SK-N-SH (cell line): ENCODE measurements around the gene C10orf62. TPM values are rescaled to one million over a fixed set of nuclear protein-coding genes. Genes with fewer than 3 reads are reported as not detected.

Source experiments
- FOSL2 ChIP-seq: IDR thresholded peaks from 2 replicates; pipeline ENCODE4 v1.4.0; 2012; ENCODE audit warnings: low read depth, mild to moderate bottlenecking, moderate library complexity, borderline replicate concordance
- IRF3 ChIP-seq: fragments of 150-350 bp; IDR thresholded peaks from 2 replicates; pipeline ENCODE4 v1.6.1; 2016; ENCODE audit warnings: mild to moderate bottlenecking, low read depth, low read length
- NFIC ChIP-seq: IDR thresholded peaks from 2 replicates; pipeline ENCODE4 v1.4.0; 2012; ENCODE audit warnings: borderline replicate concordance
- RAD21 ChIP-seq: IDR thresholded peaks from 2 replicates; pipeline ENCODE4 v1.6.1; 2012; ENCODE audit warnings: mild to moderate bottlenecking, low read length
- REST ChIP-seq: IDR thresholded peaks from 2 replicates; pipeline ENCODE4 v1.6.1; 2012; ENCODE audit warnings: mild to moderate bottlenecking, low read depth, low read length, moderate library complexity
- RXRA ChIP-seq: IDR thresholded peaks from 2 replicates; pipeline ENCODE4 v1.4.0; 2012; ENCODE audit warnings: low read depth, mild to moderate bottlenecking, borderline replicate concordance
- TCF12 ChIP-seq: IDR thresholded peaks from 2 replicates; pipeline ENCODE4 v1.4.0; 2012
- USF2 ChIP-seq: fragments of 150-350 bp; IDR thresholded peaks from 2 replicates; pipeline ENCODE4 v1.6.1; 2017; ENCODE audit warnings: antibody characterized with exemption, low read length, low read depth, borderline replicate concordance
- YY1 ChIP-seq: IDR thresholded peaks from 2 replicates; pipeline ENCODE4 v1.4.0; 2012; ENCODE audit warnings: low read depth, mild to moderate bottlenecking
- polyA plus RNA-seq, 3 experiments: library from polyadenylated mRNA; depleted of rRNA; stranded (reverse); fragments of >200 nt; gene quantifications; 2 replicates each; pipeline ENCODE4 v1.2.3, GENCODE V29; 2012

C10orf62 gene
- polyA plus RNA-seq, 1 of the 3 experiments (the other 2 are of a cell fraction), result 0.07 TPM

GRCh38 chr10:97640174-97640867 lies 50.8 kb downstream of the C10orf62 start, which contains the start of gene PI4K2A (continued):
- TF ChIP-seq REST, result no peak
- no peak for TF ChIP-seq YY1
- no peak for TF ChIP-seq NFIC
- no peak for TF ChIP-seq TCF12
- TF ChIP-seq RAD21, result no peak
- peak; percentile 44; the same call in 1 of the 2 replicates for TF ChIP-seq IRF3
- TF ChIP-seq RXRA, result no peak
- TF ChIP-seq USF2, result no peak
- TF ChIP-seq FOSL2, result no peak

Other genes with a start within 250 kb of the C10orf62 start
- 40.9 and 46.4 TPM in 2 replicates for gene RRP12, start 188.4 kb upstream of the C10orf62 start, polyA plus RNA-seq (2012; rRNA removed)
- 398 and 419 TPM in 2 replicates for gene PGAM1, start 163.5 kb upstream of the C10orf62 start, polyA plus RNA-seq (2012; rRNA removed)
- 49.0 and 50.0 TPM in 2 replicates for gene EXOSC1, start 143.7 kb upstream of the C10orf62 start, polyA plus RNA-seq (2012; rRNA removed)
- gene ZDHHC16, start 143.5 kb upstream of the C10orf62 start, polyA plus RNA-seq (2012; rRNA removed), result 71.5 and 84.2 TPM in 2 replicates
- gene MMS19, start 91.3 kb upstream of the C10orf62 start, polyA plus RNA-seq (2012; rRNA removed), result 56.9 and 83.9 TPM in 2 replicates
- 37.9 and 38.8 TPM in 2 replicates for gene UBTD1, start 90.8 kb upstream of the C10orf62 start, polyA plus RNA-seq (2012; rRNA removed)
- gene ANKRD2, start 16.9 kb upstream of the C10orf62 start, polyA plus RNA-seq (2012; rRNA removed), result 0.72 and 0.99 TPM in 2 replicates
- gene HOGA1, start 5.3 kb upstream of the C10orf62 start, polyA plus RNA-seq (2012; rRNA removed), result 2.9 and 4.8 TPM in 2 replicates
- gene MORN4, start 43.8 kb downstream of the C10orf62 start, polyA plus RNA-seq (2012; rRNA removed), result 31.4 and 31.7 TPM in 2 replicates
- 23.8 and 31.4 TPM in 2 replicates for gene PI4K2A, start 51.0 kb downstream of the C10orf62 start, polyA plus RNA-seq (2012; rRNA removed)
- gene AVPI1, start 97.5 kb downstream of the C10orf62 start, polyA plus RNA-seq (2012; rRNA removed), result 6.3 and 7.0 TPM in 2 replicates
- gene MARVELD1, start 124.0 kb downstream of the C10orf62 start, polyA plus RNA-seq (2012; rRNA removed), result 53.0 and 53.8 TPM in 2 replicates
- gene ZFYVE27, start 147.4 kb downstream of the C10orf62 start, polyA plus RNA-seq (2012; rRNA removed), result 30.5 and 44.3 TPM in 2 replicates
- gene SFRP5, start 182.3 kb downstream of the C10orf62 start, polyA plus RNA-seq (2012; rRNA removed), result not detected in 2 replicates